ENCODE measurements around the gene KMO. TPM values are rescaled to one million over a fixed set of nuclear protein-coding genes. Genes with fewer than 3 reads are reported as not detected.

KMO gene
- total and polyA plus RNA-seq, 2 of the 8 experiments (the other 6 are each of a cell fraction or from before 2014, with no cell fraction given) = not detected

- no peak overlapping the region for H3K23ac ChIP-seq (ENCODE audit: insufficient read length)
- no peak overlapping the region for H3K4ac ChIP-seq (replicated peaks; ENCODE audit: insufficient read length, low read depth, low read length)
- H4K5ac ChIP-seq (ENCODE audit: insufficient read length, low read depth, low read length) = no peak overlapping the region
- H3K79me1 ChIP-seq (ENCODE audit: low read depth, low read length) = no peaks in the 10 kb centered on the region
- H2AFZ ChIP-seq (ENCODE audit: low read length) = no peak overlapping the region
- H3K4me3 ChIP-seq (ENCODE audit: extremely low read depth in 1 of 4, insufficient read depth in 2 of 4, low read depth in 3 of 4, low read length in 4 of 4) = no peak overlapping the region
- H3K4me2 ChIP-seq (ENCODE audit: insufficient read depth in 1 of 2, low read depth in 2 of 2, low read length in 2 of 2) = no peak overlapping the region
- 95% methylated on average over 1 of the region's 1 CpG; no CpG with 5 or more reads in 1 of the 2 experiments for WGBS, 2 experiments (ENCODE audit: extremely low coverage in 1 of 2, insufficient coverage in 1 of 2, insufficient read length in 1 of 2, insufficient replicate concordance in 2 of 2, low coverage in 1 of 2, low lambda C conversion rate in 2 of 2, missing lambda C conversion rate in 1 of 2)
- no peak overlapping the region for H2BK15ac ChIP-seq (ENCODE audit: low read length)
- H3K27ac ChIP-seq (ENCODE audit: low read depth, low read length) = no peak overlapping the region
- H3K23me2 ChIP-seq (ENCODE audit: low read depth, low read length) = no peaks in the 10 kb centered on the region
- no peak overlapping the region for H2BK120ac ChIP-seq (replicated peaks; ENCODE audit: low read depth, low read length)
- no peak overlapping the region for H3K56ac ChIP-seq (replicated peaks; ENCODE audit: insufficient read length, low read depth, low read length)
- no peak overlapping the region for H4K8ac ChIP-seq (ENCODE audit: extremely low read depth, insufficient read depth, low read length)
- no peaks in the 10 kb centered on the region for H4K20me1 ChIP-seq (replicated peaks in 1 of 2; ENCODE audit: control insufficient read depth in 1 of 2, insufficient read depth in 2 of 2, low read length in 2 of 2)
- H3K14ac ChIP-seq (ENCODE audit: insufficient read length) = no peak overlapping the region
- no peaks in the 10 kb centered on the region for H3K79me2 ChIP-seq (ENCODE audit: control insufficient read depth in 1 of 2, insufficient read depth in 2 of 2, low read length in 2 of 2)
- H4K91ac ChIP-seq (replicated peaks; ENCODE audit: insufficient read length, low read length) = no peak overlapping the region
- no peaks in the 10 kb centered on the region for H3K4me1 ChIP-seq (replicated peaks in 1 of 4; ENCODE audit: control insufficient read depth in 3 of 4, insufficient read depth in 4 of 4, low read length in 3 of 4)
- no peak overlapping the region for H2BK20ac ChIP-seq (ENCODE audit: low read length)
- no peak overlapping the region for H2BK5ac ChIP-seq (ENCODE audit: low read depth, low read length)
- POLR2A ChIA-PET (ENCODE audit: partially characterized antibody) = no interaction called here
- H3K9ac ChIP-seq (replicated peaks in 1 of 4; ENCODE audit: extremely low read depth in 1 of 4, low read depth in 3 of 4, low read length in 3 of 4) = no peak overlapping the region
- no peaks in the 10 kb centered on the region for H3K27me3 ChIP-seq (replicated peaks in 1 of 4; ENCODE audit: control insufficient read depth in 3 of 4, extremely low read depth in 1 of 4, insufficient read depth in 3 of 4, low read length in 3 of 4)
- H2BK12ac ChIP-seq (ENCODE audit: low read depth, low read length) = no peak overlapping the region
- DNase-seq (ENCODE audit: low read depth in 1 of 2, low spot score in 2 of 2) (no peak), FAIRE-seq (no peak)
- H3K18ac ChIP-seq (ENCODE audit: extremely low read depth, low read length) = no peak overlapping the region
- H3K9me3 ChIP-seq (ENCODE audit: insufficient read depth in 2 of 2, low read depth in 1 of 2, low read length in 1 of 2) = no peaks in the 10 kb centered on the region
- H2AK5ac ChIP-seq (ENCODE audit: low read depth, low read length) = no peak overlapping the region
- CTCF ChIA-PET (ENCODE audit: partially characterized antibody) = interaction anchor here (0.6 to 2.0 kb wide), 5 partner anchors 10 to 612 kb away, joined by 3 to 9 read pairs (median 4); no protein-coding TSS in a partner anchor
- H3K36me3 ChIP-seq (ENCODE audit: control insufficient read depth in 2 of 4, insufficient read depth in 4 of 4, low read length in 3 of 4) = no peaks in the 10 kb centered on the region
- no peak for TF ChIP-seq RAD21 (IDR thresholded peaks at IDR 0.05 in 1 of 2, conservative IDR thresholded peaks at IDR 0.05 in 1 of 2; ENCODE audit: low read depth in 2 of 2, low read length in 2 of 2)
- TF ChIP-seq SIX5 (IDR thresholded peaks at IDR 0.05; ENCODE audit: low read depth, low read length) = no peak
- TF ChIP-seq GABPA (IDR thresholded peaks at IDR 0.05; ENCODE audit: borderline replicate concordance, insufficient read depth, low read length) = no peak
- TF ChIP-seq SUZ12 (IDR thresholded peaks at IDR 0.05; ENCODE audit: low read length) = no peak
- no peak for TF ChIP-seq RXRA (IDR thresholded peaks at IDR 0.05; ENCODE audit: insufficient read depth, low read depth, low read length)
- no peak for TF ChIP-seq SP2 (IDR thresholded peaks at IDR 0.05; ENCODE audit: low read length)
Measured at GRCh38 chr1:241488739-241489138, 43.4 kb upstream of the KMO start.
